Measurements from ENCODE around the gene PLP1. TPM values are rescaled to one million over a fixed set of nuclear protein-coding genes. Genes with fewer than 3 reads are reported as not detected.

The PLP1 gene
- polyA plus RNA-seq, 3 donors: not detected

DNA sequence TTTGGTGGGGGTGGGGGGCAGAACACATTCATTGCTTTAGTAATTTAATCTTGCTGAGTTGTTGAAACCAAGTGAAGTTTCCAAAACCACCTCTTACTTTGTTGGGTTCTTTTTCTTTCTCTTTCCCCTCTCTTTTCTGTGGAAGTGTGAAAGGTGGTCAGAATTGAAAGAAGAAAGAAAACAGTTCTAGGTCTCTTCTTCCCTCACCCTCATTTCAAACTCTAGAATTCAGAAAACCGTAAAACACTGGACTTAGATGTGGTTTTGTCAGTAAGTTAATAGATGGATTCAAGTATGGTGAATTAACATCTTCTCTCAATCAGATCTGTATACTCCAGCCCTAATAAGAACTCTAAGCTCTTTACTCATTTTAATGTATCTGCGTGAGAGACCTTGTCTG lies 23.7 kb downstream of the PLP1 start:
- Mint-ChIP-seq H3K4me3 (no peak overlapping the region), H3K27ac (no peak overlapping the region), H3K9me3 (no peaks in the 10 kb centered on the region), H3K36me3 (no peaks in the 10 kb centered on the region), H3K27me3 (ENCODE audit: low read depth in 3 of 3) (peaks cover 0 to 5% (median 3%) of the 10 kb centered on the region in 3 donors), H3K4me1 (peaks cover 4% of the 10 kb centered on the region)
- no peaks in the 10 kb centered on the region for H3K27me3 ChIP-seq (ENCODE audit: control insufficient read depth in 2 of 2, insufficient read depth in 2 of 2, low read length in 2 of 2)
- no peaks in the 10 kb centered on the region for H3K4me1 ChIP-seq (ENCODE audit: control insufficient read depth in 1 of 2, insufficient read depth in 2 of 2, low read length in 2 of 2)
- H3K4me3 ChIP-seq (replicated peaks in 1 of 3; ENCODE audit: low read depth in 2 of 3, low read length in 3 of 3): no peak overlapping the region
- no peak overlapping the region for H3K27ac ChIP-seq (ENCODE audit: low read depth in 1 of 2, low read length in 2 of 2)
- no peaks in the 10 kb centered on the region for H3K36me3 ChIP-seq (replicated peaks in 1 of 2; ENCODE audit: control insufficient read depth in 1 of 2, insufficient read depth in 2 of 2, low read length in 2 of 2)
- TF ChIP-seq, protein P1, sequence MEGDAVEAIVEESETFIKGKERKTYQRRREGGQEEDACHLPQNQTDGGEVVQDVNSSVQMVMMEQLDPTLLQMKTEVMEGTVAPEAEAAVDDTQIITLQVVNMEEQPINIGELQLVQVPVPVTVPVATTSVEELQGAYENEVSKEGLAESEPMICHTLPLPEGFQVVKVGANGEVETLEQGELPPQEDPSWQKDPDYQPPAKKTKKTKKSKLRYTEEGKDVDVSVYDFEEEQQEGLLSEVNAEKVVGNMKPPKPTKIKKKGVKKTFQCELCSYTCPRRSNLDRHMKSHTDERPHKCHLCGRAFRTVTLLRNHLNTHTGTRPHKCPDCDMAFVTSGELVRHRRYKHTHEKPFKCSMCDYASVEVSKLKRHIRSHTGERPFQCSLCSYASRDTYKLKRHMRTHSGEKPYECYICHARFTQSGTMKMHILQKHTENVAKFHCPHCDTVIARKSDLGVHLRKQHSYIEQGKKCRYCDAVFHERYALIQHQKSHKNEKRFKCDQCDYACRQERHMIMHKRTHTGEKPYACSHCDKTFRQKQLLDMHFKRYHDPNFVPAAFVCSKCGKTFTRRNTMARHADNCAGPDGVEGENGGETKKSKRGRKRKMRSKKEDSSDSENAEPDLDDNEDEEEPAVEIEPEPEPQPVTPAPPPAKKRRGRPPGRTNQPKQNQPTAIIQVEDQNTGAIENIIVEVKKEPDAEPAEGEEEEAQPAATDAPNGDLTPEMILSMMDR (IDR thresholded peaks at IDR 0.05): no peak
- no peaks in the 10 kb centered on the region for H3K79me2 ChIP-seq (ENCODE audit: insufficient read depth, low read length)
- no CpG with 5 or more reads among the region's 2 CpGs for WGBS (ENCODE audit: insufficient coverage)
- DNase-seq: no peak
- intact Hi-C loops (cut with micrococcal nuclease): no loop called here
- no peak overlapping the region for H2AFZ ChIP-seq (ENCODE audit: insufficient read depth, low read depth, low read length, poor library complexity, severe bottlenecking)
- no peaks in the 10 kb centered on the region for H4K20me1 ChIP-seq (ENCODE audit: insufficient read depth, low read length)
- H3K9ac ChIP-seq (ENCODE audit: insufficient read depth, low read length, poor library complexity, severe bottlenecking): no peak overlapping the region
- no peaks in the 10 kb centered on the region for H3K9me3 ChIP-seq (replicated peaks in 1 of 2; ENCODE audit: control insufficient read depth in 1 of 2, insufficient read depth in 1 of 2, low read length in 2 of 2)
- no peak overlapping the region for H3K4me2 ChIP-seq (replicated peaks; ENCODE audit: extremely low read depth, low read length, poor library complexity, severe bottlenecking)

DNA sequence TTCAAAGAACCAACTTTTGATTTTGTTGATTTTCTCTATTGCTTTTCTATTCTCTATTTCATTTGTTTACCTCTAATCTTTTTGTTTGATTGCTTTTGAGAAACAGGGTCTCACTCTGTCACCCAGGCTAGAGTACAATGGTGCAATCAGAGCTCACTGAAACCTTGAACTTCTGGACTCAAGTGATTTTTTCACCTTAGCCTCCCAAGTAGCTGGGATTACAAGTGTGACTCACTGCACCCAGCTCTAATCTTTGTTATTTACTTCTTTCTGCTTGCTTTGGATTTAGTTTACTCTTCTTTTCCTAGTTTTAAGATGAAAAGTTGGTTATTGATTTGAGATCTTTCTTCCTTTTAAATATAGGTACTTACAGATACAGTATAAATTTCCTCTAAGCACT lies 29.2 kb downstream of the PLP1 start:
- no peaks in the 10 kb centered on the region for H4K20me1 ChIP-seq (ENCODE audit: insufficient read depth, low read length)
- no peaks in the 10 kb centered on the region for H3K36me3 ChIP-seq (replicated peaks in 1 of 2; ENCODE audit: control insufficient read depth in 1 of 2, insufficient read depth in 2 of 2, low read length in 2 of 2)
- Mint-ChIP-seq H3K27me3 (ENCODE audit: low read depth in 3 of 3) (peaks cover 1 to 3% (median 2%) of the 10 kb centered on the region in 3 donors), H3K9me3 (no peaks in the 10 kb centered on the region), H3K4me3 (no peak overlapping the region), H3K27ac (no peak overlapping the region), H3K36me3 (no peaks in the 10 kb centered on the region), H3K4me1 (peaks cover 4% of the 10 kb centered on the region)
- no peak for DNase-seq
- no peaks in the 10 kb centered on the region for H3K9me3 ChIP-seq (replicated peaks in 1 of 2; ENCODE audit: control insufficient read depth in 1 of 2, insufficient read depth in 1 of 2, low read length in 2 of 2)
- no peak overlapping the region for H3K9ac ChIP-seq (ENCODE audit: insufficient read depth, low read length, poor library complexity, severe bottlenecking)
- H3K4me1 ChIP-seq (ENCODE audit: control insufficient read depth in 1 of 2, insufficient read depth in 2 of 2, low read length in 2 of 2): no peaks in the 10 kb centered on the region
- no peak overlapping the region for H3K4me2 ChIP-seq (replicated peaks; ENCODE audit: extremely low read depth, low read length, poor library complexity, severe bottlenecking)
- no peak overlapping the region for H3K27ac ChIP-seq (ENCODE audit: low read depth in 1 of 2, low read length in 2 of 2)
- H3K79me2 ChIP-seq (ENCODE audit: insufficient read depth, low read length): no peaks in the 10 kb centered on the region
- H3K27me3 ChIP-seq (ENCODE audit: control insufficient read depth in 2 of 2, insufficient read depth in 2 of 2, low read length in 2 of 2): no peaks in the 10 kb centered on the region
- no peak overlapping the region for H2AFZ ChIP-seq (ENCODE audit: insufficient read depth, low read depth, low read length, poor library complexity, severe bottlenecking)
- H3K4me3 ChIP-seq (replicated peaks in 1 of 3; ENCODE audit: low read depth in 2 of 3, low read length in 3 of 3): no peak overlapping the region
- TF ChIP-seq, protein P1 (IDR thresholded peaks at IDR 0.05): no peak
- intact Hi-C loops (cut with micrococcal nuclease): no loop called here
